Hepatic stellate cell (primary cell): ENCODE measurements around the gene RALB.
A peak's percentile ranks its signal among the peaks of the same experiment; 100 is the strongest.

Source experiments
- DNase-seq: peaks from one replicate; pipeline ENCODE4 v3.0.0; 2011; ENCODE audit warnings: low spot score

Gene RALB

GRCh38 chr2:120252225-120253020 is at the start of gene RALB:
Gene RALB, plus strand, starts transcription at chr2:120252852. Its CDS starts 25,813 bp downstream, at chr2:120278665.
- peak; percentile 100 for DNase-seq

GRCh38 chr2:120203251-120204021 is 49.2 kb upstream of the RALB start:
- no peak for DNase-seq

GRCh38 chr2:120204022-120204405 is 48.6 kb upstream of the RALB start:
- DNase-seq, result no peak

- no peak for DNase-seq
These were observed 48.2 kb upstream of the RALB start for GRCh38 chr2:120204417-120204816.

GRCh38 chr2:120204945-120205670 is 47.5 kb upstream of the RALB start:
- DNase-seq, result no peak

- no peak for DNase-seq
These were observed 46.5 kb upstream of the RALB start for GRCh38 chr2:120206022-120206581.

GRCh38 chr2:120208381-120209353 is 44.0 kb upstream of the RALB start:
- DNase-seq, result no peak

- no peak for DNase-seq
These were observed 43.0 kb upstream of the RALB start for GRCh38 chr2:120209427-120210269.

- no peak for DNase-seq
These were observed 42.4 kb upstream of the RALB start for GRCh38 chr2:120210270-120210693.

GRCh38 chr2:120218181-120218580 is 34.5 kb upstream of the RALB start:
- DNase-seq, result no peak

GRCh38 chr2:120219291-120219690 is 33.4 kb upstream of the RALB start:
- DNase-seq, result no peak

GRCh38 chr2:120219766-120220165 is 32.9 kb upstream of the RALB start:
- DNase-seq, result no peak

- DNase-seq, result no peak
These were observed 31.9 kb upstream of the RALB start for GRCh38 chr2:120220756-120221155.

- no peak for DNase-seq
These were observed 31.0 kb upstream of the RALB start for GRCh38 chr2:120221616-120222015.

- DNase-seq, result no peak
These were observed 30.2 kb upstream of the RALB start for GRCh38 chr2:120222186-120223033.

- DNase-seq, result peak; percentile 97
These were observed 29.4 kb upstream of the RALB start, which contains the start of gene TMEM185B for GRCh38 chr2:120223034-120223912. Gene TMEM185B, minus strand, starts transcription at chr2:120223400. Its CDS starts 424 bp downstream, at chr2:120222976.

GRCh38 chr2:120224256-120224655 is 28.4 kb upstream of the RALB start:
- DNase-seq, result no peak
